ENCODE results near the gene MYO3B. TPM values are rescaled to one million over a fixed set of nuclear protein-coding genes. Genes with fewer than 3 reads are reported as not detected.

Gene MYO3B
- total RNA-seq, 1 donor from 2014 or later = not detected

- no peak for DNase-seq
These were observed 35.7 kb downstream of the MYO3B start for GRCh38 chr2:170213651-170214050.

DNA sequence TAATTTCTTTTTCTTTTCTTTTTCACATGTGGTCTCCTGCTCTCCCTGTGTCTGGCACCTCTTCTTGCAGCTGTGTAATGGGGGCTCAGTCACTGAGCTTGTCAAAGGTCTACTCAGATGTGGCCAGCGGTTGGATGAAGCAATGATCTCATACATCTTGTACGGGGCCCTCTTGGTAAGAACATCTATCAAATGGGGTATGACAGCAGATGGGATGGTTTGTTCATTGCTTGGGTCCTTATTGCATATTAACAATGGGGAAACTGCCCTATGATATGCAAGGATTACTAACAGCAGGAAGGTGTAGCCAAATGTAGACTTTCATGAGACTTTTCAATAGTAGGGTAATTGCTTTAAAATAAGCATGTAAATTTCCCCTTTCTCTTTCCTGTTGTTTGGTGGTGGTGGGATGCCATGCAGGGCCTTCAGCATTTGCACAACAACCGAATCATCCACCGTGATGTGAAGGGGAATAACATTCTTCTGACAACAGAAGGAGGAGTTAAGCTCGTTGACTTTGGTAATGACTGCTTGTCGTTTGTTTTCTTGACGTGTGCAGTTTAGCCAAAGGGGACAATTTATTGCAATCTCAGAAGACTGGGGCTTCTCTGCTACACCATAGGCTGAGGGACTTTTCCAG lies 36.5 kb downstream of the MYO3B start:
- DNase-seq = no peak

DNA sequence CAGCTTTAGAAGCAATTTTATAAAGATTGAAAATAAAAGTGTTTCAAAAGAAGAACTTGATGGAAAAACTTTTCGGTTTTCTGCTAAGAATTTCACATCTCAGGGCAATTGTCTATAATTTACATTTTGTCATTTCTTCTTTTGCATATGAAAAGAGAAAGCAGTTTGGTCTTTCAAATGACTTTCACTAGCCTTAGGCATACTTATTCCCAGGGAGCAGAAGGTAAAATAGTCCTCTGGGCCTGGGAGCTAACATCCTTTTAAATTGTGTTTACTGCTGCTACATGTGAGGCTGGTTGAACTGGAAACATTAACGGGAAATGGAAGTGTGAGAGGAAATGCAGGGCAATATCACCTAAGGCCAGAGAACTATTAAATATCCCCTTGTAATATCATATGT lies 37.1 kb downstream of the MYO3B start:
- no peak for DNase-seq

GRCh38 chr2:170216428-170216827 lies 38.5 kb downstream of the MYO3B start:
- DNase-seq = no peak

- no peak for DNase-seq
These were observed 39.0 kb downstream of the MYO3B start for GRCh38 chr2:170216981-170217380.

- DNase-seq = no peak
These were observed 39.9 kb downstream of the MYO3B start for GRCh38 chr2:170217778-170218251.

GRCh38 chr2:170218456-170218855 lies 40.5 kb downstream of the MYO3B start:
- peak; percentile 29 for DNase-seq

DNA sequence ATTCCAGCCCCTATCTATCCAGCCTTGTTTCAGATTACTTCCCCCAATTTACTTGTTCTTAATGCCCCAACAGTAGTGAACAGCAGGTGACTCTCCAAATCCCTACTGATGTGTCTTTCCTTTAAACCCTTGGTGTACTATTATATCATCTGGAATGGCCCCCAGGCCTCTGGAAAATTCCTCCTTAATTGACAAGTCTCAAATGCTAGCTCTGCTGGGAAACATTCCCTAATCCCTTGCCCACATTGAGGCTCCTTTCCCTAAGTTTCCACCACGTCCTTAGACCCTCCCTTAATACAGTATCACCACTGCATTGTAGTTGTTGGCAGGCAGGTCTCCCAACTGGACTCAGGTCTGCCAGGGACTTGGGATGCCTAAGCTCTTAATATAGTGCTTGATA lies 41.0 kb downstream of the MYO3B start:
- DNase-seq = no peak

DNA sequence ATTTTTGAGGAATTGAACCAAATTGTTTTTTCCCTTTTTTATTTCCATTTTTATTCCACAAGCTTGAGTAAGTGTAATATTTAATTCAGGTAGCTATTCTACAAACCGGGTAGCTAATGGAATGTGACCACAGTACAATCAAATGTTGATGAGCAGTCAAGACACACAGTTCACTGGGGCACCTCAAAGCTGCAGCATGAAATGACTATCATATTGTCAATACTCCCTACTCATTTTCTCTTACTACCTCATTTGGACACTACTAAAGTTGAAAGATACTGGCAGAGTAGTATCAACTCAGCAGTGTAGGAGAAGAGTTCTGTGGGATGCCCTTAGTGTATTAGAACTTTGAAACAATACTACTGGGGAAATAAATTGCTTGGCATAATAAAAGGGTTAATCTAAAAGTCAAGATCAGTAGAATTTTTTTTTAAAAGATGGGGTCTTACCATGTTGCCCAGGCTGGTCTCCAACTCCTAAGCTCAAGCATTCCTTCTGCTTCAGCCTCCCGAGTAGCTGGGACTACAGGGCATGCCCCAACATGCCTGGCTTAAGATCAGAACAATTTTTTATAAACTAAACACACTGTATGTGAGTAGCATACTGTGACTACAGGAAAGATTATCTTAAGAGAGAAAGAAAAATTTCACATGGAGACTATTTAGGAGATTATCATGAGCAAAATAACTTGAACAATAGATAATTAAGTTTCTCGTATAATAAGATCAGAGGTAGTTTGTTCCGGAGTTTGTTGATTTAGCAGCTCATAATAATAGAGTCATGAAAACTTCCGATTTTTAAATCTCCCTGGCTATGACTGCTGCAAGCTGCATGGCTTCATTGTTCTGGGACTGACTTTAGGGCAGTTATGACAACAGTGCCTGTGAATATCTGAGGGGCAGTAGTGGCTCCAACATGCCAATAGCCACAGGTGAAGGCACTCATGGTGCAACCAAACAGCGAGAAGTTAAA lies 43.7 kb downstream of the MYO3B start:
- DNase-seq = peak; percentile 76

GRCh38 chr2:170222298-170222697 lies 44.4 kb downstream of the MYO3B start:
- DNase-seq = peak; percentile 40

- DNase-seq = no peak
These were observed 44.9 kb downstream of the MYO3B start for GRCh38 chr2:170222842-170223241.

DNA sequence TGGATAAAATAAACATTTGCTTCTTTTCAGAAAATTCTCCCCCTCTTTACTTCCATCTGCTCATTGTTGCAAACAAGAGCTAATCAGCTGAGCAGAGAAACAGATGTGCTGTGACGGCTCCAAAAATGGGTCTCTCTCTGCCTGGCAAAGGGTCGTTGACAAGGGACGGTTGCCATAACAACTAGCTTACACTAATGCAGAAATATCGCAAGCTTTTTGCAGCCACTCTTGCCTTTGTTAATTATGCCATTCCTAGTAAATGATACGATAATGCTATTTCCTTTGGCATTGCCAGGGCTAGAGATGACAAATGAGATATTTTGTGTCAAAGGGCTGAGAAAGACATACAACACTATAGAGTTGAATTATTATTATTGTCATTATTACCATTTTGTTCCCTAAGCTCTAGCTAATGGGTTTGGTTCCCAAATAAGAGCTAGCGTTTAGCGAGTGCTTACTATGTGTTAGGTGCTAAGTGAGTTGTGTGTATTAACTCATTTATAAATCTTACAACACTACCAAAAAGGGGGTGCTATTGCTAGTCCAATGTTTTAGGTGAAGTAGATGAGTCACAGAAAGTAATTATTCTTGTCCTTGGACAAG lies 46.8 kb downstream of the MYO3B start:
- DNase-seq = no peak

GRCh38 chr2:170226216-170226615 lies 48.3 kb downstream of the MYO3B start:
- no peak for DNase-seq

DNA sequence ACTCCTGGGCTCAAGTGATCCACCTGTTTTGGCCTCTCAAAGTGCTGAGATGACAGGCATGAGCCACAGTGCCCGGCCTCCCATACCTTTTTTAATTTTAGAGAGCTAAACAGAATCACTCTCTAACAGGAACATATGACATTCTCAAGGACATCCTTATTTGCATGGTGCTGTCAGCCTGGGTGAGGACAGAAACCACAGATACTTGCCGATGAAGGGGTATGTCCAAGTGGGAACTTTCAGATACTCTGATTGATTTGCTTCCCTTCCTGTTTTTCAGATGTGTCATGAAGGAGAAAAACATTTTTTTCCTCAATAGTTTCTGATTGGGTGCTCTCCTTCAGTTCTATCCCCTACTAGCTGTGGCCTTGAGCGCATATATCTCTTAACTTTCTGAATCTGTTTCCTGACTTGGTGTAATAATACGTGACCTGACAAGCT lies 49.6 kb downstream of the MYO3B start:
- no peak for DNase-seq

- no peak for DNase-seq
These were observed 50.0 kb downstream of the MYO3B start for GRCh38 chr2:170227951-170228350.

DNA sequence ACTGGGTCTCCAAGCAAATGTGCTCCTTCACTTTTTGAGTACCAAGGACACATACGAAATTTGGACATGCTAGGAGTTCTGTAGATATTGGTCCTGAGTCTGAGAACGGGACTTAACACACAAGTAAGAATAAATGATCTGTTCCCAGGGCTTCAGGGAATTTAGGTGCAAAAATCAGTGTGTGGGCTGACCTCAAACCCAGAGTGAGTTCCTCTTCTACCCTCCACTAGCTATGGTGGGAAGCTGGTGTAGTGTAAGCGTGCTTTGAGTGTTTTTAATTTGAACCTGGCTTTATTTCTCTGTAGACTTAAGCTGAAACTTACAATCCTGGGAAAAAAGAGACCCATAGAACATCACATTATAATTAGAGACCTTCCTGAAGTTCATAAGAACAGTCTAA lies 50.5 kb downstream of the MYO3B start:
- no peak for DNase-seq

GRCh38 chr2:170229125-170229524 lies 51.2 kb downstream of the MYO3B start:
- DNase-seq = no peak

DNA sequence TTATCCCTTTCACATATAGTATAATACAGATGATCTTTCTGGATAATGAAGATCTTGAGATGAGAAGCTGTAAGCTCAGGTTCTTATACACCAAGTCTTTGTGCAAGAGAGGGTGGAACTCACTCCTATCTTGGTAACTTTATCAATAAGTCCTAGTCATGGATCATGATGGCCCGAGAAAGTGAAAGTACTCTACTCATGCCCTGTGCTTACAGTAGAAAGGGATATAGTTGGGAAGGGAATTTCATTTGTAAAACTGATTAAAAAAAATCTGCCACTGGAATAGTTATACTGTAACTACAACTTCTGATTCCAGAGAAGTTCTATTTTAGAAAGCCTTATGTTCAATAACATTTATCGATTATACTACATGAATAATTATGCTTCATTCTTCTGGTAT lies 51.8 kb downstream of the MYO3B start:
- no peak for DNase-seq

GRCh38 chr2:170235860-170236679 lies 58.1 kb downstream of the MYO3B start:
- peak; percentile 76 for DNase-seq

DNA sequence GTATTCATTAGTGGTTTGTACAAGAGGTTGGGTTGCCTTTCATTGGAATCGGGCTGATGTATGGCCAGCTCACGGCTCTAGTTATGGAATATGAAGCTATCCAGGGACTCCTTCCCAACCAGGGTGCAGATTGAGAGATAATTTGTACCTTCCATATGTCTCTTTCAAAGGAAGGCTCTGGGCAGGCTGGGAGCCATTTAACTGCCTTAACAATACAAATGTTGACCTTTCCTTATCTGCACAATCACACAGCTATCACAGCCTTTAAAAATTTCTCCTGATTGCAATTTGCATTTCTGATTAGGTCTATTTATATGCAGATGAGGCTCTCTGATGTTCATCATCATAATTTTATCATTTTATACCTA lies 58.7 kb downstream of the MYO3B start:
- no peak for DNase-seq

GRCh38 chr2:170237572-170238120 lies 59.7 kb downstream of the MYO3B start:
- no peak for DNase-seq

GRCh38 chr2:170238776-170239175 lies 60.8 kb downstream of the MYO3B start:
- no peak for DNase-seq
